ENCODE measurements around the gene VPS37B. TPM values are rescaled to one million over a fixed set of nuclear protein-coding genes. Genes with fewer than 3 reads are reported as not detected.
A peak's percentile ranks its signal among the peaks of the same experiment; 100 is the strongest.

Gene VPS37B
- total RNA-seq, 1 experiment from 2014 or later = 104 TPM

- Mint-ChIP-seq H3K4me3 (ENCODE audit: low read depth, unreplicated experiment) (peak overlapping the region; percentile 85), H3K27me3 (ENCODE audit: unreplicated experiment) (no peaks in the 10 kb centered on the region), H3K4me1 (ENCODE audit: low read depth, unreplicated experiment) (peaks cover 62% of the 10 kb centered on the region)
These were observed 54.2 kb downstream of the VPS37B start for GRCh38 chr12:122841544-122842321.

GRCh38 chr12:122840580-122841513 lies 55.1 kb downstream of the VPS37B start:
- H3K27ac Mint-ChIP-seq (ENCODE audit: unreplicated experiment) = peak overlapping the region; percentile 40

More at GRCh38 chr12:122841544-122842321, 54.2 kb downstream of the VPS37B start:
- Mint-ChIP-seq H3K9me3 (ENCODE audit: low read depth, unreplicated experiment) (no peaks in the 10 kb centered on the region), H3K27ac (ENCODE audit: unreplicated experiment) (peak overlapping the region; percentile 33), H3K36me3 (ENCODE audit: insufficient read depth, unreplicated experiment) (peaks cover 49% of the 10 kb centered on the region)
- peak; percentile 63 for DNase-seq
- CTCF ChIA-PET = no interaction called here
- TF ChIP-seq CTCF (IDR thresholded peaks at IDR 0.05; ENCODE audit: unreplicated experiment) = no peak
- intact Hi-C loops (cut with micrococcal nuclease; ENCODE audit: unreplicated experiment) = no loop called here
- BruUV-seq (replicated peaks) = no TSS peak

GRCh38 chr12:122839907-122840554 lies 55.9 kb downstream of the VPS37B start:
- Mint-ChIP-seq H3K9me3 (ENCODE audit: low read depth, unreplicated experiment) (no peaks in the 10 kb centered on the region), H3K4me1 (ENCODE audit: low read depth, unreplicated experiment) (peaks cover 62% of the 10 kb centered on the region), H3K27me3 (ENCODE audit: unreplicated experiment) (no peaks in the 10 kb centered on the region), H3K36me3 (ENCODE audit: insufficient read depth, unreplicated experiment) (peaks cover 63% of the 10 kb centered on the region), H3K4me3 (ENCODE audit: low read depth, unreplicated experiment) (peak overlapping the region; percentile 85), H3K27ac (ENCODE audit: unreplicated experiment) (peak overlapping the region; percentile 40)
- no peak for TF ChIP-seq CTCF (IDR thresholded peaks at IDR 0.05; ENCODE audit: unreplicated experiment)
- BruUV-seq (replicated peaks) = no TSS peak
- DNase-seq = no peak
- intact Hi-C loops (cut with micrococcal nuclease; ENCODE audit: unreplicated experiment) = no loop called here
- CTCF ChIA-PET = no interaction called here

More at GRCh38 chr12:122840580-122841513, 55.1 kb downstream of the VPS37B start:
- intact Hi-C loops (cut with micrococcal nuclease; ENCODE audit: unreplicated experiment) = no loop called here
- DNase-seq = no peak
- Mint-ChIP-seq H3K9me3 (ENCODE audit: low read depth, unreplicated experiment) (no peaks in the 10 kb centered on the region), H3K27me3 (ENCODE audit: unreplicated experiment) (no peaks in the 10 kb centered on the region), H3K4me3 (ENCODE audit: low read depth, unreplicated experiment) (peak overlapping the region; percentile 85), H3K36me3 (ENCODE audit: insufficient read depth, unreplicated experiment) (peaks cover 58% of the 10 kb centered on the region), H3K4me1 (ENCODE audit: low read depth, unreplicated experiment) (peaks cover 62% of the 10 kb centered on the region)
- CTCF ChIA-PET = no interaction called here
- TF ChIP-seq CTCF (IDR thresholded peaks at IDR 0.05; ENCODE audit: unreplicated experiment) = no peak
- BruUV-seq (replicated peaks) = no TSS peak

- no peaks in the 10 kb centered on the region for H3K27me3 Mint-ChIP-seq (ENCODE audit: unreplicated experiment)
- H3K9me3 Mint-ChIP-seq (ENCODE audit: low read depth, unreplicated experiment) = no peaks in the 10 kb centered on the region
- DNase-seq = no peak
- peak overlapping the region; percentile 74 for H3K27ac Mint-ChIP-seq (ENCODE audit: unreplicated experiment)
- H3K4me3 Mint-ChIP-seq (ENCODE audit: low read depth, unreplicated experiment) = peak overlapping the region; percentile 85
- H3K4me1 Mint-ChIP-seq (ENCODE audit: low read depth, unreplicated experiment) = peaks cover 64% of the 10 kb centered on the region
- CTCF ChIA-PET = interaction anchor here (1.8 kb wide), 1 partner anchor 45 kb away, joined by 10 read pairs; no protein-coding TSS in a partner anchor
- TF ChIP-seq CTCF (IDR thresholded peaks at IDR 0.05; ENCODE audit: unreplicated experiment) = no peak
- H3K36me3 Mint-ChIP-seq (ENCODE audit: insufficient read depth, unreplicated experiment) = peaks cover 74% of the 10 kb centered on the region
- no TSS peak for BruUV-seq (replicated peaks)
- intact Hi-C loops (cut with micrococcal nuclease; ENCODE audit: unreplicated experiment) = no loop called here
These were observed 57.1 kb downstream of the VPS37B start for GRCh38 chr12:122838841-122839240.
